Neural crest cell (in vitro differentiated cells): ENCODE data around the gene HM13. TPM values are rescaled to one million over a fixed set of nuclear protein-coding genes. Genes with fewer than 3 reads are reported as not detected.

Experiments
- DNase-seq: peaks from one replicate; pipeline ENCODE4 v3.0.0; 2021; ENCODE audit warnings: low read depth, mixed read lengths, low spot score
- H3K27ac Mint-ChIP-seq: one replicate; pipeline ENCODE4 v1.8.0; 2021; ENCODE audit warnings: mild to moderate bottlenecking, mixed read lengths; ENCODE audit not compliant: unreplicated experiment
- H3K27me3 Mint-ChIP-seq: 2 replicates; pipeline ENCODE4 v1.8.0; 2021; ENCODE audit warnings: low read depth, mild to moderate bottlenecking, mixed read lengths
- H3K36me3 Mint-ChIP-seq: 2 replicates; pipeline ENCODE4 v1.8.0; 2021; ENCODE audit warnings: low read depth, mild to moderate bottlenecking, mixed read lengths
- H3K4me1 Mint-ChIP-seq: 2 replicates; pipeline ENCODE4 v1.8.0; 2021; ENCODE audit warnings: mixed read lengths
- H3K4me3 Mint-ChIP-seq: one replicate; pipeline ENCODE4 v1.8.0; 2021; ENCODE audit warnings: mild to moderate bottlenecking, mixed read lengths
- H3K9me3 Mint-ChIP-seq: 2 replicates; pipeline ENCODE4 v1.8.0; 2021; ENCODE audit warnings: mixed read lengths
- CTCF ChIP-seq: fragments of 200-600 bp; sonication (generic); conservative IDR thresholded peaks from 2 replicates; pipeline ENCODE4 v1.5.0; 2021; ENCODE audit warnings: antibody characterized with exemption, mild to moderate bottlenecking
- total RNA-seq: library from RNA; stranded (reverse); gene quantifications from 2 replicates; pipeline ENCODE4 v1.2.1, GENCODE V29; 2021

HM13 gene
- total RNA-seq, 1 donor from 2014 or later = 179 TPM

GRCh38 chr20:31508517-31509244 is 5.6 kb upstream of the HM13 start:
- no peaks in the 10 kb centered on the region for H3K36me3 Mint-ChIP-seq
- H3K4me3 Mint-ChIP-seq = no peak overlapping the region
- H3K27ac Mint-ChIP-seq = no peak overlapping the region
- peaks cover 37% of the 10 kb centered on the region for H3K27me3 Mint-ChIP-seq
- no peaks in the 10 kb centered on the region for H3K4me1 Mint-ChIP-seq
- DNase-seq = no peak
- no peak for TF ChIP-seq CTCF
- H3K9me3 Mint-ChIP-seq = no peaks in the 10 kb centered on the region

GRCh38 chr20:31515072-31515774 is 981 bp downstream of the HM13 start:
- H3K9me3 Mint-ChIP-seq = no peaks in the 10 kb centered on the region
- no peak overlapping the region for H3K4me3 Mint-ChIP-seq
- peaks cover 6% of the 10 kb centered on the region for H3K27me3 Mint-ChIP-seq
- H3K36me3 Mint-ChIP-seq = no peaks in the 10 kb centered on the region
- H3K4me1 Mint-ChIP-seq = peaks cover 4% of the 10 kb centered on the region
- TF ChIP-seq CTCF = no peak
- no peak overlapping the region for H3K27ac Mint-ChIP-seq
- no peak for DNase-seq

- TF ChIP-seq CTCF = no peak
- Mint-ChIP-seq H3K36me3 (no peaks in the 10 kb centered on the region), H3K27ac (no peak overlapping the region), H3K27me3 (peaks cover 3% of the 10 kb centered on the region), H3K9me3 (no peaks in the 10 kb centered on the region), H3K4me1 (peaks cover 4% of the 10 kb centered on the region), H3K4me3 (no peak overlapping the region)
- DNase-seq = no peak
These were observed 1.5 kb downstream of the HM13 start for GRCh38 chr20:31515775-31516107.

GRCh38 chr20:31516166-31516565 is 1.9 kb downstream of the HM13 start:
- H3K4me3 Mint-ChIP-seq = no peak overlapping the region
- no peak for TF ChIP-seq CTCF
- H3K9me3 Mint-ChIP-seq = no peaks in the 10 kb centered on the region
- no peak overlapping the region for H3K27ac Mint-ChIP-seq
- no peak for DNase-seq
- H3K36me3 Mint-ChIP-seq = no peaks in the 10 kb centered on the region
- H3K27me3 Mint-ChIP-seq = peaks cover 3% of the 10 kb centered on the region
- peaks cover 4% of the 10 kb centered on the region for H3K4me1 Mint-ChIP-seq

- Mint-ChIP-seq H3K27me3 (peaks cover 2% of the 10 kb centered on the region), H3K27ac (no peak overlapping the region), H3K36me3 (no peaks in the 10 kb centered on the region), H3K4me3 (no peak overlapping the region), H3K4me1 (peaks cover 4% of the 10 kb centered on the region), H3K9me3 (no peaks in the 10 kb centered on the region)
- no peak for DNase-seq
- no peak for TF ChIP-seq CTCF
These were observed 2.4 kb downstream of the HM13 start for GRCh38 chr20:31516651-31517050.
